Stimulated activated CD8-positive, alpha-beta memory T cell treated with anti-CD3 and anti-CD28 coated beads, Interleukin-15, amount 100 ng/mL, for 24 hours (primary cell): Measurements from ENCODE around the gene SHISAL1.

ENCODE experiments used
- DNase-seq: peaks from one replicate; pipeline ENCODE4 v3.0.0-alpha.2; 2020; ENCODE audit warnings: low read depth

Gene SHISAL1

DNA sequence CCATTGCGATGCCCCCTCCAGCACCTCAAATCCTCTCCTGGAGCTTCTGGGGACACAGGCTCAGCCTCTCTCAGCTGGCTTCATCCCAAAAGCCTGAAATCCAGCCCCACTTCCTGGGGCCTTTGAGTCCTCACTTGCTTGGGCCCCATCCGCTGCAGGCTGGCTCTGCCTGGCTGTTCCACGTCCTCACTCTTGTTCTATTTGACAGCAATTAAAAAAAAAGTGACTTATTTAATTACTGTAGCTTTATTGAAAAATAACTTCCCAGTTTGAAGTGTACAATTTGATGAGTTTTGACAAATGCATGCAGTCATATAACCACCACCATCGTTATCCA, 104.8 kb downstream of the SHISAL1 start:
- no peak for DNase-seq

DNA sequence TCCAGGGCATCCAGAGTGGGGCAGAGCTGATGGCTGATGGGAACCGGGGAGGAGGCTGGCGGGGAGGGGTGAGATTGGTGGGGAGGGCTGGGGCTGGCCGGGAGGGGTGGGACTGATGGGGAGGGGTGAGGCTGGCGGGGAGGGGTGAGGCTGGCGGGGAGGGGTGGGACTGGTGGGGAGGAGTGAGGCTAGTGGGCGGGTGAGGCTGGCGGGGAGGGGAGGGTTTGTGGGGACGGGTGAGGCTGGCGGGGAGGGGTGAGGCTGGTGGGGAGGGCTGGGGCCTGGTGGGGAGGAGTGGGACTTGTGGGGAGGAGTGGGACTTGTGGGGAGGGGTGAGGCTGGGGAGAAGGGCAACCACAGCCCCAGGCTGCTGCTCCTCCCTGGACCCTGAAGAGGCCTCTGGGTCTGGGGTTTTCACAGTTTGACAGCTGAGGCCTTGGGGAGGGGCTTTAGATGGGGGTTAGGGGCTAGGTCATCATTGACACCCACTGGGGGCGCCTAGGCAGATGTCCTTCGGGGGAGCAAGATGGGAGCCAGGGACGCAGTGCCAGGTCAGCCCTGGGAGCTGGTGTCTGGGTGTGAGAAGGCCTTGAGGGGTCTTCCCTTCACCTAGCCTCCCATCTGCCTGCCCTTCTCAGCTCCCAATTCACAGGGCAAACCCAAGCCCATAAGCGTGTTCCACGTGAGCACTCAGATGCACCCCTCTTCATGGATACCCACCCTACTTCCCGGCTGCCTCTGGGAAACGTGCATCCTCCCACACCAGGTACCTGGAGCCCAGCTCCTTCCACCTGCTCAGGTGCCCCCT, 105.4 kb downstream of the SHISAL1 start:
- DNase-seq, result no peak

DNA sequence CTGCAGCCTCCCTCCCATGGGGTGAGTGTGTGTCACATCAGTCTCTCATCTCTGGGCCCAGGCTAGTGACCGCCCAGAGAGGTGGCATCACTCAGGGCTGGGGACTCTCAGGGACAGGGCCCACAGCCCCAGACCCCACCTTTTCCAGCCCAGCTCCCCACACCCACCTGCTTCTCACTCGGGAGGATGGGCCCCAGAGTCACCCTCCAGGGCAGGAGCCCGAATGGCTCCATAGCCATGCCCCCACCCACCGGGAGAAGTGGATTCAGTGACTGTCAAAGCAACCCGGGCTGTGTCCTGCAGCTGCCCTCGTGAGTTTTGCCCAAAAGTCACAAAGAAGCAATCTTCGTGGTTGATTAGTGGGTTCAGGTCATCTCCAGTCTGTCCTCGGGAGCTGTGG, 106.1 kb downstream of the SHISAL1 start:
- DNase-seq, result no peak

DNA sequence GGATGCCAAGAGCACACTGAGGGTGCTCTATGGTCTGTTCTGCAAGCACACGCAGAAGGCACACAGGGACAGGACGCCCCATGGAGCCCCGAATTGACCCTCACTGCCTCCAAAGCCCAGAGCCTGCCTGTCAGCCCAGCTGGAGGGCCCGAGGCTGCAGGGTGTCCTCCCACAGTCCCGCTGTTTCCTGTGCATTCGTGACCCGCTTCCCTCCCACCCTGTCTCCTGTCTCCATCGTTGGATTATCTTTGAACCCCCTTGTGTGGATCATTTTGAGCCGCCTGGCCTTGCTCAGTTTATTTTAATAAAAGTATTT, 106.5 kb downstream of the SHISAL1 start:
- no peak for DNase-seq

DNA sequence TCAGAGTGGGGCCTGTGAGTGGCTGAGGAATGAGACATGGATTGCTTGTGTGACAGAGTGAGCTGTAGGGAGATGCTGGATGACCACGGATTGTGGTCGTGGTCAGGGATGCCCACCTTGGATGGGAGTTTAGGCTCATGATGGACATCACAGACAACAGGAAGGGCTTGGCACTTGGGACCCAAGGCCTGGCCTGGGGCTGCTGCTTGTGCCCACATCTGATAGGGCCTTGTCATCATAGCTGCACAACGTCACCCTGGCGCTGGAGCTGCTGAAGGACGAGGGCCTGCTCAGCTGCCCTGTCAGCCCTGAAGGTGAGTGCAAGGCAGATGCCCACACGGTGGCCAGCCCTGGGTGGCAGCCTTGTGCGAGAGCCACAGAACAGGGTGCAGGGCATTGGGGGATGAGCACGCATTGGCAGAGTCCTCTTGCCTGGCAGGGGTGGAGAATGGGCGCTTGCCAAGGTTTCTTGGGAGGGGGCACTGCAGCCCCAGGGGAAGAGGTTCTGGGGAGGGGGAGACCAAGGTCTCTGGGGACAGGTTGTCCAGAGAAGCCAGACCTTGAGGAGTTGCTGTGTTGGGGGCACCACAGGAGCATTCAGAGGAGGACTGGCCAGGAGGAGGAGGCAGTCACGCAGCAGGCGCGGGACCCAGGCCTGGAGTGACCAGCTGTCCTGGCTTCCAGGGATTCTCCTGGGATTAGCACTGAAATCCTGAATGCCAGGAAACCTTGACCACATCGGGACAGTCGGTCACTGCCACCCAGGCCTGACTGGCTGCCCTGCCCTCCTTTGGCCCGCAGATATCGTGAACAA, 107.0 kb downstream of the SHISAL1 start:
- no peak for DNase-seq

DNA sequence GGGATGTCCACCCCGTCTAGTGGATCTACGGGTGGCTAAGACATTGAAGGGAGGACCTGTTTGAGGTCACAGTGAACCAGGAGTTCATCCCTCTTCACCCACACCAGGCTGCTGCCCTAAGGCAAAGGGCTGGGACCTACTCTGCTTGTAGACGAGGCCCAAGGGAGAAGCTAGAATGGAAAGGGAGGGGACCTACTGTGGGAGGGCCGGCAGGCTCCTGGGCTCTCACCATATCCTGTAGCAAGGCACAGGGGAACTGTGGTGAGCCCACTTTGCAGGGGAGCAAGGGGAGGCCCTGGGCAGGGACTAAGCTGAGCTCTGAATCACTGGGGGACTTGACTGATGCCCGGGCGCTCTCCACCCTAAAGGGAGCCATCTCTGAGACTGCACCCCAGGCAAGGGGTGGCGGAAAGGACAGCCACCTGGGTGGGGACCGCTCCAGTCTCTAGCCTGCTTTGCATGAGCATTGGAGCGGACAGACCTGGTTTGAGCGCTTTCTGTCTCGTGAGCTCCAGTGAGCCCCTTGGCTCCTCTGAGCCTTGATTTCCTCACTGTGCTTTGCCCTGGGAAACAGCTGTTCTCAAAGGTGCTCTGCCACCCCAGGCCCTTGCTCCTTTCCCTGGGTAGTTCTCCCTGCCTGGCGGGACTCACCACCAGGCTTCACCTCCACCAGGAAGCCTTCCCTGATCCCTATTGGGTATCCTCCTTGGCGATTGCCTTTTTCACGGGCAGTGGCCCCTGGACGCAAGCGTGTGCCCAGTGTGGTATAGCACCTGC, 107.8 kb downstream of the SHISAL1 start:
- DNase-seq, result no peak

DNA sequence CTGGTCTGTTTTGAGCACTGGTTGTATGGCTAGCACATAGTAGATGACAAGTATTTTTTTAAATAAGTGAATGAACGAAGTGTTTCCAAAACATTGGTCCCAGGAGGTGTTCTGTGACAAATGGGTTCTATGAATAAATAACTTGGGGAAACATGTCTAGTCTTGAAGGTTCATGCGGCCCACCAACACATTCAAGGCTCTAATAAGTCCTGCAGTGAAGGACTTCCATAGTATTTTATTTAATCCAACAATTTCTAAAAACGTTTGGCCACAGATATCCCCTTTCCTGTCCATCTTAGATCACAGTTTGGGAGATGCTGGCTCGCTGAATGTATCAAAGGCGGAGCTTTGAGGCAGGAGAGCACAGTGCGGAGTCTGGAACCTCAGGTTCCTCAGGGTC, 109.5 kb downstream of the SHISAL1 start:
- no peak for DNase-seq

DNA sequence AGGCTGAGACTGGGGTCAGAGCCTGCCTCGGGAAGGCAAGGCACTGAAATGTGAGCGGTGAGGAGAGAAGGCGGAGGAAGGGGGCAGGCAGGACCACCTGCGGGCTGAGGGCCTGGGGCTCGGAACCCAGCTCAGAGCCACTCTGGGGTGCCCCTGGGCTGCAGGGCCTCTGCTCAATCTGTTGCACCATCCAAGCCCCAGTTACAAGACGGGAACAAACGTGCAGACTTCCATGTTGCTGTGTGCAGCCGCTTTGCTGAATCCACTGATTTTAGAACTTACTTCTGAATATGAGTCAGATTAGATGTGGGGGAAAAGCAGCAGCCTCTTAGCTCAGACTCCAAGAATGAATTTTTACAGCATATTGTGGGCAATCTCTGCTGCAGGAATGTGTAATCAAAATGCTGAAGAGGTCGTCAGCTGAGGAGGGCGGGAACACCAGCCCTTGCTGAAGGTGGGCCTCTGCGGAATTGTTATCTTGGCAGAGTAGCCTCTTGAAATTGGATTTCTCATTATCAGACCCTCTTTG, 110.4 kb downstream of the SHISAL1 start:
- DNase-seq, result no peak

DNA sequence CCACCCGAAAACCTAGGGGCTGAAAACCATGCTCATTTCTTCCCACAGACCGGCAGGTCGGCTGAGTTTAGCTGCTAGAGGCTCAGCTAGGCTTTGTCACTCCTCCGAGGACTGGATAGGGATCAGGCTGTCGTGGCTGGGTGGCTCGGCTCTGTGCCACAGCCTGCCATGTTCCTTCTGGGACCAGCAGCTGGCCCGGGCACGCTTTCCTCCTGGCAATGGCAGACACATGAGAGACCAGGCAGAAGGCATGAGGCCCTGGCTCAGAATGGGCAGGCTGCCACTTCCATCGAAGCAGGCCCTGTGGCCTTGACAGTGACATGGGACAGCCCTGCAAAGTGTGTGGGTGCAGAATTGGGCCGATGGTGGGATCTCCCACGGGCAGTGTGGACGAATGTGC, 111.1 kb downstream of the SHISAL1 start:
- DNase-seq, result no peak

DNA sequence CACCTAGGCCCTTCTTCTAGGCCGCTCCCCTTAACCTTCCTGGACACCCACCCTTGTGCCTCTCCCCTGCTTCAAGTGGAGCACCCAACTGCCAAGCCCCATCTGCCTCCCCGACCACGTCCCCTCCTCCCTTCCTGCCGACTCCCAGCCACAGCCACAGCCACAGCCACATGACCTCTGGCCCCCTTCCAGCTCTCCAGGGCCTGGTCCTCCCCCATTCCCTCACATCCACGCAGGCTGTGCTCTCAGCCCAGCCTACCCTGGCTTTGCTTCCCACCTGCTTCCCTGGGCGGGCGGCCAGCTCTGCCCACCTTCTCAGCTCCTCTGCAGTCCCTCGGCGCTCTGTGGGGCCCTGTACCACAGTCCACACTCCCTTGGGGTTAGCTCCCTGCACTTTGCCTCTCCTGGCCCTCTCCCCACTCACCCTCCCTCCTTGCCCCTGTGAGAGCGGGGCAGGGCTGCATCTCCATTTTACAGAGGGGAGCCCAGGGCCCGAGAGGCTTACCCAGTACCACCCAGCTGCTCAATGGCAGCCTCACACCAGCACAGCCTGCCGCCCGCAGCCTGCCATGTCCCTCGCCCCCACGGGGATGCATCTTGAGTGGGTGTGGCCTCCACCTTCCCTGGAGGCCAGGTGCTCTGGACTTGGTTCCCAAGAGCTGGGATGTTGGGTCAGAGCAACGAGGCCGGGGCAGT, 111.7 kb downstream of the SHISAL1 start:
- DNase-seq, result no peak

DNA sequence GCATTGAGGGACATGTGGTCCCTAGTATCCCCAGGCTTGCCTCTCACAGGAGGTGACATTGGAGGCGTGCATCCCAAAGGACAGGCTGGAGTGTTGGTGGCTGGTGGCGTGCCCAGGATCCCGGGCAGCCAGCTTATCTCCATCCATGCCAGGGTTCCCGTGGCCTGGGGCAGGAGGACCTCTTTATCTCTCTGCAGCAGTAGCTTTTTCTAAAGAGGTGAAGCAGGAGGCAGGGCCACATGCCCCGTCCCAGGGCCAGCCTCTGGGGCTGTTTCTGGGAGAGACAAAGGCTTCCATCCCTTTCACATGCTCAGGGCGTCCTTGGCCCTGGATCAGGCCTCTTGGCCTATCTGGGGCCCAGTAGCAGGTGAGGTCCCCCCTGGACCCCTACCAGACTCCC, 112.3 kb downstream of the SHISAL1 start:
- no peak for DNase-seq

DNA sequence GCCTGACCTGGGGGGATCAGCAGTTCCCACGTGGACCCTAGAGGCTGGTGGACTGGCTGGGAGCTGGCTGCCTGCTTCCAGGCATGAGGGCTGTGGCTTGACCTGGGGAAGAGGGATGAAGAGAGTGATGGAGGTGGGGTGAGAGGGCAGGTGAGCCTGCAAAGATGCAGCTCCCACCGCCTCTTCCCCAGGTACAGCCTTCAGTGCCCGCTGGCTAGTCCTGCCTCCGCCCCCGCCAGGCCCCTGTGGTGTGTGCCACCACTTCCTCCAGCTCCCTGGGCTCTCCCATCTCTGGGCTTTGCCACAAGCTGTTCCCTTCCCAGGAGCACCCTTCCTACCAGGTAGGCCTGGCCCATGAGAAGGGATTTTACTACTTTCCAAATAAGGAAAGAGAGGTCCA, 112.9 kb downstream of the SHISAL1 start:
- DNase-seq, result no peak

DNA sequence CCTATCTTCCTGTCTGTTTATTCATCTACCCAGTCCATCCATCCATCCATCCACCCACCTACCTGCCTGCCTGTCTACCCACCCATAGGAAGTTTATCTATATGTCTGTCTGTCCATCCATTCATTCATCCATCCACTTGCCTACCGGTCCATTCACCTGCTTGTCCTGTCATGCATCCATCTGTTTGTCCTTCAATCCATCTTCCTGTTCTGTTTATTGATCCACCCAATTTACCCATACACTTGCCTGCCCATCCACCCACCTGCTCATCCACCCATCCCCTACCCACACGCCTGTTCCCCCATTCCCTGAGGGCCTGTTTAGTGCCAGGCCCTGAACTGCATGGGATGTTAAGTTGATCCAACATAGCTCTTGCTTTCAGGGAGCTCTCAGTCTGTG, 113.6 kb downstream of the SHISAL1 start:
- no peak for DNase-seq

DNA sequence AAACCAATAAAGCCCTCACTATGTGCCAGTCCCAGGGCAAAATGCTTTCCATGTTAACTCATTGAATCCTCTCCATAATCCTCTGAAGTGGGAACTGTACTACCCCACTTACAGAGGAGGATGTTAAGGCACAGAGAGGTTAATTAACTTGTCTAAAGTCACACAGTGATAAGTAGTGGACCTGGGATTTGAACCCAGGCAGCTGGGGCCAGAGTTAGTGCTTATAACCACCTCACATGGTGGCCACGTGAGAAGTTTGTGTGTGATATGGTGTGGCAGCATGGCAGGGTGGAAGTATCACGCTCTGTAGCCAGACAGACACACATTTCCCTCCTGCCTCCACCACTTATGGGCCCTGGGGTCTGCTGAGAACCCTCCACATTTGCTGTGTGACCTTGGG, 115.5 kb downstream of the SHISAL1 start:
- no peak for DNase-seq

DNA sequence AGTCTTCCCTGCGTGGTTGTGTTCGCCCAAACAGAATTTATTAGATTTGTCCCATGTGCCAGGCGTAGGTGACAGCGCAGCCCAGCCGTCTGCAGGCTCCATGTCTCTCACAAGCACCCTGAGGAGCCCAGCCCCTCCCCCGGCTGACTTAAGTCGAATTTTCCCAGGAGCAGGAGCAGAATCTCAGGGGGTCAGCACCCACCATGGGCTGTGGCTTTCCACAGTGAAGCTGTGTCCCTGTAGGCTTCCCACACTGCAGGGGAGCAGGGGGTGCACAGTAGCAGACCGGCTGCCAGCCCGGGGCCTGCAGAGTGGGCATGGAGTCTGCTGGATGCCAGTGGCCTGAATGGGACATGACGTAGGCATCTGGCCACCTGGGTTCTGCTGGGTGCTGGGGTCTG, 116.0 kb downstream of the SHISAL1 start:
- no peak for DNase-seq

DNA sequence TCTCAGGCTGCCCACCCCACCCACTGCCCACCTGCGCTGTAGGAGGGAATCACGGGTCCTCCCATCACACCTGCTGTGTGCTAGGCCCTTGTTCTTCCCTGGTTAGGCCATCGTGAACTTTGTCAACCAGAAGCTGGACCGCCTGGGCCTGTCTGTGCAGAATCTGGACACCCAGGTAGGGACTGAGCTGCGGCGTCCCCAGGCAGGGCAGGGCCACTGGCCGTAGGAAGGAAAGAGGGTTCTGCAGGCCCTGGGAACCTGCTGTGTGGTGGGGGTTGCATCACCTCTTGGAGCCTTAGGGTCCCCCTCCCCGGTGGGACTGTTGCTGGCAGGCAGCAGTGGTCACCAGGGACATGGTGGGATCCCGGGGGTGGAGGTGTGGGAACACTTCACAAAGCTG, 116.5 kb downstream of the SHISAL1 start:
- no peak for DNase-seq

DNA sequence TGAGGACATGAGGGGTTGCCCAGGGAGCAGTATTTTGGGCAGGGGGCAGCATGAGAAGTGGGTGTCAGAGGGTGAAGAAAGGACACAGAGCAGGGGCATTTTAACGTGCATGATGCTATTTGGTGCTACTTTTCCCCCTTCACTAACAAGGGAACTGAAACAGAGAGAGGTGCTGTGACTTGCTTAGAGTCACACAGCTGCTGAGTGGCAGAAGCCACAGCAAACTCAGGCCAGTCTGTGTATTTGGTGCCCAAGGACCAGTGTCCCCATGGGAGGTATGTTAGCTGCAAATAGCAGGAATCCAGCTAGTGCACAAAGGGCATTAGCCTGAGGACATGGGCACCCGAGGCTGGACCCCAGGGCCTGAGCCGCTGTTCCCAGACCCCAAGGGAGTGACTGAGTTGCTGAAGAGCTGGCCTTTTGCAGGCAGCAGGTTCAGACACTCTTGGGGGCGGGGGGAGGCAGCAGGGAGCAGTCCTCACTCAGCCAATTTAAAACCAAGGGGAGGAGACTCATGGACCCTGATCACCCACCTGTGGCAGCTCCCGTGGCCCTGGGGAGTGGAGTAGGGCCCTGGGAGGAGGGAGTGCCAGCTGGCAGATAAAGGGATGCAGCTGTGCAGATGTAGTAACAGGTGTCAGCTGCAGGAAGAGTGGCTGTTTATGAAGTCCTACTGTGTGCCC, 117.4 kb downstream of the SHISAL1 start:
- DNase-seq, result no peak

DNA sequence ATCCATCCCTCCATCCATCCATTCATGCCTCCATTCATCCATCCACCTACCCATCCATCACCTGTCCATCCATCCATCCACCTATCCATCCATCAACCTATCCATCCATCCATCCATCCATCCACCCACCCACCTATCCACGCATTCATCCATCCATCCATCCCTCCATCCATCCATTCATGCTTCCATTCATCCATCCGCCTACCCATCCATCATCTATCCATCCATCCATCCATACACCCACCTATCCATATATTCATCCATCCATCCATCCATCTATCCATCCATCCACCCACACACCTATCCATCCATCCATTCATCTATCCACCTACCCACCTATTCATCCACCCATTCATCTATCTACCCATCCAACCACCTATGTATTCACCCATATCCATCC, 118.2 kb downstream of the SHISAL1 start:
- DNase-seq, result no peak
